HG03108 (cell line): ENCODE results near the gene FOXA2.
"Not testable (repeated sequence)": the region's sequence is repeated elsewhere in the genome, so short reads cannot be mapped to it uniquely, and the experiment has no call there.

Source experiments
- ATAC-seq: cut with Tn5 transposase; IDR thresholded peaks from one replicate; pipeline ENCODE4 v1.9.1; 2021; ENCODE audit warnings: moderate library complexity; ENCODE audit not compliant: unreplicated experiment

FOXA2 gene

DNA sequence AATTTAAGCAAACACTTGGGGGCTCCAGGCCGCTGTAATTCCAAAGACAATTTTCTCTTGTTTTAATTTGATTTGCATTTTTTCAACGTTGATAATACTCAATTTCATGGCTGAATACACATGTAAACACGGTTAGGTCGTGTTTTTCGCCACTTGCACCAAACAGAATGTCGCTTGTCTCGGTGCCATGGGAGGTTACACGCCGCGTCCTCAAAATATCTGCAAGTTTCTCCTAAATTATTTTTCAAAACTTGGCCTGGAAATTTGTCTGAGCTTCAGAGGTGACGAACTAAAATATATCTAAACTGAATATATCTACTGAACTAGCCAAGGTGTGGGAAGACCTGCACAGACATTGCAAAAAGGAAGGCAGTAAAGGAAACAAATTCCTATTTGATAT is 15.0 kb downstream of the FOXA2 start:
- ATAC-seq = no peak

DNA sequence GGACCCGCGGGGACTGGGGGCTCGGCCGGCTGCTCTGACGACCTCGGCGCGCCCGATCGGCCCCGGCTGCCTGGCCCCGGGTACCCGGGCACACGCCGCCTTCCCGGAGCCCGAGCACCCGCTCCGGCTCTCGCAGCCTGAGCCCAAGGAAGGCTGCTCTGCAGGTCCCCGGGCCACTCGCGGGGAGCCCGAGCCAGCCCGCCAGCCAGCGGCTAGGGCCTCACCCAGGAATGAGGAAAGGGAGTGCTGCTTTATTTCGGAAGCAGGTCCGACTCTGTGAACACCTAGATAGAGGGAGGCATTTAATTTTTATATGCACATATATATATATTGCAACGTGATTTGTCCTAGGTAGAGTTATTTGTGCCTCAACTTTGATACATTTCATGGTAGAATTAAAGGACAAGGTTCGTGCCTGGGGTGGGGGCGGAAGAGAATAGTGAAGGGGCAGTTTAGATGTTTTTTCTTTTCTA is 15.5 kb downstream of the FOXA2 start:
- ATAC-seq = no peak

DNA sequence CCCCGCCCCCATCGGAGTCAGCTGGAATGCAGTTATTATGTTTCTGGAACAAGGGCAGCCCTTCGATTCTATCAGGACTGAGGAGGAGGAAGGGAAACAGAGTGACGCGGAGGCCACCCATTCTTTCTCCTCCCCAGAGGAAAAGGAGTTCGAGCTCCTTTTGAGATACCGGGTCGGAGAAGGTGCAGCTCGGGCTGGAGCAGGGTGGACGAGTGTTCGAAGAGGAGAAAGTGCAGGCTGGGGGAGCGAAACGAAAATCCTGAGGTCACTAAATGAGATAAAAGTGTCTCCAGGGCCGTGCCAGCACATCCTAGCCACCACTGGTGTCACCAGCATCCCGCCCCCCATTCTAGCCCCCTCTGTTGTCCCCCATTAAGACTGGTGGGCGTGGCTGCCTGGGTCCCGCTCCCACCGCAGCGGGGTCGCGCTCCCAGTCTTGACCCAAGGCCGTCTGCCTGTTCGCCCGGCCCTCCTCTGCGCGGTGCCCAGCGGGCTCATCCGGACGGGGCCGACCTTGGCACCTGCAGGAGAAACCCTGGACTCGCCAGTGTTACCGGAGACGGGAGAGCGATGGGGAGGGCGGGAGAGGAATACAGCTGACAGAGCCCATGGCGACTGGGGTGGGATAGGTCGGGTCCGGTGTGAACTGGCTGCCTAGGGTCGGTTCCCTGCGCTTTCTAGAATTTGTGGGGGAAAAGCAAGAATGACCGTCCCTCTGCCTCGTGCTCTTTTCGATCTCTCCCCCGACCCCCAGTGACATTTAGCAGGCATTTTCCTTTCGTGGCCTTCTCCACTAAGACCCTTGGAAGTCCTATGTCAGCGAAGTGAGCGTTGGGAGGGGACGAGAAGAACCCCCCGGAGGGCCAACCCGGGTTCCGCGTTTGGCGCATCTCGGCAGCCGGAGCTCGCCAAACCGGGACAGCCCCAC is 16.2 kb downstream of the FOXA2 start:
- ATAC-seq = no peak

DNA sequence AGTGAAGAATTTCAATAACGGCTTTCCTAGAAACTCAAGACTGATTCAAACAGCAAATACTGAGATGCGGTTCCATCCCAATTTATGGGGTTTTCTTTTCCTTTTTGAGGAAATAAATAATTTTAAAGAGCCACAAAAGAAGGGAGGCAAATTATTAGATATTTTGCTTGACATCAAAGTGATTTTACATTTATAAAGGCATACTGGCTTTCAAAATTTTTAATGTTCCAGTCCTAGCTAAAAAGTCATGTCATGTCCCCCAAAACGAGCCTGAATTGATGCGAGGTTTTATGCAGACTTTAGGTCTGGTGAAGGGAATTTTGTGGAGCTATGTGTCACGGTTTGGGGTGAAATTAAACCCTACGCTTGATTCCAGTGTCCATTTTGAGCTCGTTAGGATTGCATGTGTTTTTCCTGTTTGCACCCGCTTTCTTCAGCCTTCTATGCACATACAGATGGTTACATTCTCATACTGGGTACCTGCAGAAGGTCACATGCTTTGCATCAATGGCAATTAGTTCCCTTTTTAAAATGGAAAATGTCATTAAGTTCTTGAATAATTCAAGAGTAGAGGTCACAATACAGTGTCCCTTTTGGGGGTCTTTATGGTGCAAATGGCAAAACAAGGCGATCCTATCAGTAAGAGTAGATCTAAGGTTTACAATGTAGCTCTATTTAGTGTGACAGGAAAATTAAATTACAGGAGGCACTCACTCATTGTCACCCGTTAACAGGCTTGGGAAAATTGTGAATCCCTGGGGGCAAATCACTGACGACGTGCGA is 17.3 kb downstream of the FOXA2 start:
- ATAC-seq = no peak

DNA sequence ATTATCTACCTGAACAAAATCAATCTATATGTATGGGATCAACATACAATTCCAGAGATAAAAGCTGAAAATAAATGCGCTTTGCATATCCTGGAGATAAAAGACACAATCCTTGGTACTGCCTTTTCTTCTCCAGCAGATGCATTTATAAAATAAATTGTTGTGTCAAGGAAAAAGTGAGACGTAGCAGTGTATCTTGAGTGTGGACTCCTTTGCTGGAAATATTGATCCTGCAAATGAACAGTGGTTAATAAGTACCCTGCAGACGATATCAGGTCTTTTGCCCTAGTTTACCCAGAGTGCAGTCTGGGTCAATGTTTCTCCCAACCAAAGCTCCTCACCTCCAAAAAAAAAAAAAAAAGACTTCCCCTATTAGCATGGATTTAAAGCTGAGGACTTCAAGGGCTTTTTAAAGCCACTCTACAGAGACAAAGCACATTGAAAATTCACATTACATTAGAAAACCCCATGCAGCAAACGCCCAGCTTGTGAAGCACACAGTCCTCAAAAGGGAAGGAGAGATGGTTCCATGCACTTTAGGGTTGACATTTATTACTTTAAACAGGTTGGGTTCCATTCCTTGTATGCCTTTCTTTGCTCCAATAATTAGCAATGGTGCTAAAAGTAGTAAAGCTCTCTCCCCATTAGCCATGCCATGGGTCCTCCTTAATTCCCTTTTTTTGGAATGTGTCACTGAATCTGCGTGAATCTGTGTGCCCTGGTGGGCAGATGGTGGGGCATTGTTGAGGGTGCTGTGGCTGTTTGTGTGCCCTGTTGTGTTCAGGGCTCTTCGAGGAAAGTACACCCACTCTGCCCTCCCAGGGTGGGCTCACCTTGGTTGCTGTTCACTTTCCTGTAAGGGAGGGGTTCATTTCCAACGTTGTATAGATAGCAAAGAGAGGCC is 21.1 kb downstream of the FOXA2 start:
- no peak for ATAC-seq

DNA sequence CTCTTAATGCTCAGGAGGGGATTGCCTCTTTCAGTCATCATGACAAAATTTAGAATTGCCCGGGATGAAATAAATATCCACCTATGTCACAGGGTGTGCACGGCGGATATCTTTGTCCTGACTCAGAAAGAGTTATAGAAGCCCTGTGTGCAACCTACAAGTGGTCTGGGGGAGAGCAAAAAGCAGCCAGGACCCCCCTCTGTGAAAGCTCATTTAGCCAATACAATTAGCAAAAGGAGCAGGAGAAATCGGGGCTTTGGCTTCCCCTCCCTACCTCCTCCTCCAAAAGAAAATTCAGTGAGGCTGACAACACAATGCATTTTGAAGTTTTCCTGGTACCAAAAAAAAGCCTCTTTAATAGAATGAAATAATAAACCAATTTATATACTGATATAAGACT is 21.8 kb downstream of the FOXA2 start:
- no peak for ATAC-seq

DNA sequence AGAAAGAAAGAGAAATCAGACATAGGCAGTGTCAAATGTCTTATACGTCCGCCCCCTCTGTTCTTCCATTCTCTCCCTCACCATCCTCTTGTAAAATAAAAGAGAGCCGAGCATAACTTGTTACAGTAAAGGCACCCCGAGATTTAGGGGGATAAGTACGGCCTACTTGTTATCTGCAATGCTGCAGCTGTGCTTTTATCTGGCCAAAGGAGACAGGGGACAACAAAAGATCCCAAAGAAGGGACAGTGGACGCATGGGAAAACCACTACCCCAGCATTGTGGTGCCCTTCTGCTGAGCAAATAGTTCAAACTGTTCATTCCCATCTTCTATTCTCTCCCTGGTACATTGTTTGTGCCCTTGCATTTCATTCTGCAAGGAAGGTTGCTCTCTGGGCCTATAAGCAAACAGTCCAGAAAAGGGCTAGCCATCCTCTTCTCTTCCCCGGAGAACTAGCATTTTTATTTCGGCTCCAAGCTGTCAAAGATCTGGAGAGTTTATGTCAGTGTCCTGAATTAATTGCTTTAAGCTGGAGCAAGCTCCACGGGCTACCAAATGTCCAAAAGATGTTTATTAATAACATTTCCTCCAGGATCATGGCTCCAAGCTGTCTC is 22.3 kb downstream of the FOXA2 start:
- no peak for ATAC-seq

DNA sequence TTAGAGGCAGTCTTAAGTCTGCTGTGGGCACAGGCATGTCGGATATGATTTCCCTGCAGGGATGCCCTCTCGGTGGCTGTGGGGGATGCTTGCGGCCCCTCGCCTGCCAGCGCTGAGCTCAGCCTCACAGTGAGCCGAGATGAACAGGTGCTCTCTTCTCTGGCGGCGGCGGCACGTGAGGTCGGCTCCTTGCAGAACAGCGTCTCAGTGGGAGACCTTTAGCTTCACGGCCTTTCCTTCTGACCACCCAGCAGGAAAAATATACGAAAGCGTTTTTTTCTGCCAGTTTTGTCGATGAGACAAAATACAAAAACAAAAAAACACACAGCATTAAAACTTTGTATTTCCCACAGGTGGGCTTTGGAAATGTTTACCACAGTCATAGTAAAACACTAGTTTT is 23.6 kb downstream of the FOXA2 start:
- no peak for ATAC-seq

DNA sequence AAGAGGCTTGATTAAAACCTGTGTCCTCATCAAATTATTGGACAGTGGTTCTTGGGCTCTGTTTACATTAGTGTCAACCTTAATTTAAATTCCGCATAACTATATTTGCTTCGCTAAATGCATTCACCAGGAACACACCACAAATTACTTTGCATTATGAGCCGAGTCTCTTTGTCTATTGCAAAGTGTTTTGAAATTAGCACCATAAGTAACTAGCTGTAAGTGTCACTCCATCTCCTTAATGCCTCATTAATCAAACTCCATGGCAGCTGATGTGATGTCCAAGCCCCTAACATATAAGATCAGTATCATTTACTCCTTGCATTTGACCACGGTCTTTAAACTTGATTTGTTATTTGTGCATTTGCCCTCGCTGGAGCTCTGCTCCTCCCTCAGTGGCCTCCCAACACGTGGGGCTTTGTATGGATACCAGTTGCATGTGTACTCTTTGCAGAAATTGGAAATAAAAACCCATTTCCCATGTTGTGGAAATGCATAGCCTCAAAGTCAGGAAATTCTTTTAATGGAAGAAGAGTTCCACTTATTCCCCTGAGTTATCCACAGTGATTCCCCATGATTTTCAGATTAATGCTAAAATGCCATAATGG is 24.6 kb downstream of the FOXA2 start:
- no peak for ATAC-seq

DNA sequence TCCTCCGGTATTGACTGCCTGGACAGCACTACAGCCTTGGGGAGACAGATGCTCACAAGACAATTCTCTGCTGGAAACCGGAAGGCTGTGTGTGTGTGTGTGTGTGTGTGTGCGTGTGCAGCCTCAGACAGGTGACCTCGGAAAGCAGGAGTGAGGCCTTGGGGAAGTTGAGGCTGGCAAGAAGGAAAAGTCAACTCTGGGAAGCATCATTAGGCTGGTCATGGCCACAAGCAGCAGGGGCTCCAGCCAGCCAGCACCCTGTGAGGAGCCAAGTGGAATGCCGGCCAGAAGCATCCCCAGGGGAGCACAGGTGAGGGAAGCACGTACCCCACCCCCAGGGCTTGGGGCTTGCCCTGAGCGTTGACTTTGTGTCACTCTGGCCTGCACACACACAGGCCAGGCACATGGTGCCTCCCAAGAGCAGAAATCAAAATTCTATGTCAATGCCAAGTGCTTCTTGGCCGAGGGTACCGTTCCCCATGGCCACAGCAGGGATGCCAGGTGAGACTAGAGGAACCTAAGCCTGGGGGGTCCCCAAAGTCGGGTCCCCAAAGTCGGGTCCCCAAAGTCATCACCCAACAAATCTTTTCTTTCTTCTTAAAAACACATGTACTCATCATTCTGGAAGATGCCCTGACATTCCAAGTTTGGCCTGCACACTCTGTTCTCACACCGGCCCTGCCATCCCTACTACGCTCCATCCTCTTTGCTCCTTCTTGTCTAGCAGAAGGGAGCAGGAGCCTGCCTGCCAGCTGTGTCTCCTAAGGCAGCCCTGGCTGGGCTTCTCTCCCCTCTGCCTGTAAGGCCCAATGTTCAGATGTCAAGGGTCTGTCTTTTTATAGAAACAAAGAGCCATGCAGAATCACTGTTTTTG is 26.7 kb downstream of the FOXA2 start:
- ATAC-seq = no peak

DNA sequence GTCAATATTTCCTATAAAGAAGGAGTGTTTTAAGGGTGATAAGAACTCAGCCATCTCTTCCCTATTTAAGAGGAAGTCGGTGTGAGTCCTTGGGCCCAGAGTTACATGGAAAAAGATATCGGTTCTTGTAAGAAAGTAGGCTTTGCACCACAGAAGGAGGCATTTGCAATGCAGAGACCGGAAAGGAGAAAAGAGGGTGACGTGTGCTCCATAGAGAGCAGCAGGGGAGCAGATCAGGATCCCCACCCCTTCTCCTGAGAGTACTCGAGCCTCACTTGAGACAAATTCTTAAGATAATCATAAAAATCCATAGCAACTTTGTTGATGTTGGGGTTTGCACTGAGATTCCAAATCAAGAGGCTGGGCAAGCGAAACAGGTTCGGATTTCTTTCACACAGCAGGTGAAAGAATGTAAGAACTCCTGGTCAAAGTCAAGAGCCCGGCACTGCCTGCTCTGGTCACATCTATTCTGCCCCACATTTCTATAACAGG is 27.8 kb downstream of the FOXA2 start:
- no peak for ATAC-seq

DNA sequence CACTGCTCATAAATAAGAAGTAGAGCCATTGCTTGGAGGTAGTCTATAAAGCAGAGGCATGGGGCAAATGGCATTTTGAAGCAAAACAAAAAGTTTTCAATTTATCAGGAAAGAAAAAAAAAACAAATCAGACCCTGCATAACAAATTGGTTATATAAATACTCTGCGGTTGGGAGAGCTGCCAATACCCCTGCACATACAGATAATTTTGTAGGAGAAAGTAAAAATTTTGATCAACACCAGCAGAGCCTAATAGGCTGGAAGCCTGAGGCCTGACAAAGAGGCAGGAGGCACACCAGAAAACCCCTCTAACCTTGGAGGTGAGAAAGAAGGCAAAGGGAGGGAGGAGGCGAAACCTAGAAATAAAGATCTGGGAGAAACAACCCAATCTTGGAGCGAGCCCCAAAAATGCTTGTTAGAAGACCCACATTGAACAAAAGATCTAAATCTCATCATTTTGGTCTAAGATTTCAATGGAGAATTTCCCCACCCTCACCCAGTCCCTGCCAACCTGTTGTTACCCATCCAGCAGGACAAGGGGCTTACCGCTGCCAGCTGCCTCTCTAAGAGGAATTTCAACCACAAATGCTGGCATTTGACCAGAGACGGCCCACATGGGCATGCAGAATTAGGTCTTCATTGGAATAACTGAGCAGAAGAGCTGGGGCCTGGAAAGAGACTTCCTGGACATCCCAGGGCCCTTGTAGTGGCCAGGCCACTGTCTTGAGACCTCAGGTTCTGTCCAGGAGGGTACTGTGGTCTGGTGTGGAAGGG is 28.4 kb downstream of the FOXA2 start:
- no peak for ATAC-seq

DNA sequence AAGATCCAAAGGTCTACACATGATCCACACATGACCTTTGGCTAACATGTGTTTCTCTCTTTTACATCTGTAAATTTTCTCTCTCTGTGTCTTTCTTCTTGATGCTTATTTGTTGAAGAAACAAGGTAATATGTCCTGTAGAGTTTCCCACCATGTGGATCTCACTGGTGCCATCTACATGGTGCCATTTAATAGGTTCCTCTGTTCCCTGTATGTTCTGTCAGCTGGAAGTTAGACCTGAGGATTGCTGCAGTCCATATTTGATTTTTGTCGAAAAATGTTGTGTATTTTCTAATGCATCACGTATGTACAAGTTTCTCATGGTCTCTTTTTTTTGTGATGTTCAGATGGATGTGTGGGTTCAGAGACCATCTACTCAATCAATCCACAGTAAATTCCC is 30.0 kb downstream of the FOXA2 start:
- no peak for ATAC-seq

DNA sequence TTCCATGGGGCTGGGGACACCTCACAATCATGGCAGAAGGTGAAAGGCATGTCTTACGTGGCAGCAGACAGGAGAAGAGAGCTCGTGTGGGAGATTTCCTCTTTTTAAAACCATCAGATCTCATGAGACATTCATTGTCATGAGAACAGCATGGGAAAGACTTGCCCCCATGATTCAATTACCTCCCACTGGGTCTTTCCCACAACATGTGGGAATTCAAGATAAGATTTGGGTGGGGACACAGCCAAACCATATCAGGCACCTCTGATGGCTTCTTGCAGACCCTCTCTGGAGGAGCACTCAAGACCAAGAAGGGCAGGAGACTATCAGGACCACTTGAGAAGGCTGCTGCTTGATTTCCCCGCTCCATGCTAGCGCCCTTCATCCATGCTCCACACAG is 33.9 kb downstream of the FOXA2 start:
- ATAC-seq = not testable (repeated sequence)

DNA sequence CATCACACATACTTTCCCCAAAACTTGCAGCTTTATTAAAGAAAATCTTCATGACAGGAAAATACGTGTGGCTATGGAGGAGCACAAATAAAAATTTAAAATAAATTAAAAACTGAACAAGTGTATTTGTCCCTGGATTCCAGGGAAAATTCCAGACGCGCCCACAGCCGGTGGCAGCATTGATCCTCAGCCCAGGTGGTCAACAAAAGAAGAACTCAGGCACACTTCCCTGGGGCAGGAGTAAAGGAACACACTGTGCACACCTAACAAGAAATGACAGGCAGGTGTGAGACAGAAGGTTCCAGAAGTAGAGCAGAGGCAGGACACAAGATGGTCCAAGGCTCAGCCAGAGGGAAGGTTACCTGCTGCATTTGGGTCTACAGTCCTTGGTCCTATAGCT is 36.3 kb downstream of the FOXA2 start:
- ATAC-seq = no peak

DNA sequence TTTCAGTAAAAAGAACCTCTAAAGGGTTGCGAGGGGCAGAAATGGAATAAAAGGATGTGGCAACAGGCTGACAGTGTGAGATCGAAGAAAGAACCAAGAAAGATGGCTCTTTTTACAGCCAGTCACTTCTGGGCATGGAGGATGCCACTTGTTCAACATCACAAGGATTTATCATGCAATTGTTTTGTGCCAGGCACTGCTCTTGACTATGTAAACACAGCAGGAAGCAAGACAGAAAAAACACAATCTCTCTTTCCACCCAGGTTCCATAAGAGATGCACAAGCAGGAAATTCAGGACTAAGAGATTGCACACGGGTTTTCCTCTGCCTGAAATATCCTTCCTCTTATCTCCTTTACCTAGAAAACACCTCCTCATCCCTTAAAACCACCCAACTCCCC is 38.0 kb downstream of the FOXA2 start:
- ATAC-seq = no peak

DNA sequence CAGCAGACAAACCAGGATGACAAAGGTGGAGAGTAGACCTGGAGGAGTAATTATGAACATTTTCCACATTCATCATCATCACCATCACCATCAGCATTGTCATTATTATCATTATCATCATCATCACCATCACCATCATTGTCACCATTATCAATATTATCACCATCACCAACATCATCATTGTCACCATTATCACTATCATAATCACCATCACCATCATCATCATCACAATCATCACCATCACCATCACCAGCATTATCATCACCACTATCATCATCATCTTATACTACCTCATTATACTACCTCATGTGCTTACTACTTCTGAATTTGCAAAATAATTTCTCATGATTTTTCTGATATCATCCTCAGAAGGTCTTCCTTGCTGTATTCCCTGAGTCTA is 39.3 kb downstream of the FOXA2 start:
- ATAC-seq = no peak

DNA sequence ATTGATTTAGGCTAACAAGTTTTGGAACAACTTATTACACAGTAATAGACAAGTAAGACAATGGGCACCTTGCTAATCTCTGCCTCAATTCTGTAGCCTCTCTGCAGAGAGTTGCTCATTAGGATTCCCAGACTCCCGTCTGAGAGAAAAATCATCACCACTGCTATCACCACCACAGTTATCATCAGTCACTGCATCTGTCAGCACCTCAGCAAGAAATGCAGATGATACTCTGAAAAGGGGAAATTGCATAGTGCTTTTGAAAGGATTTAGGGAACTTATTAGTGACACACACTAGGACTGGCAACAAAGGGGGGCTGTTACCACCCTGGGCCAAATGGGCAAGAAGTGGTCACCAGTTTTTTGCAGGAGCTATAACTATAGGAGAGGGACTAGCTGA is 39.9 kb downstream of the FOXA2 start:
- ATAC-seq = no peak
